Measurements from ENCODE around the gene DCBLD2.

- TF ChIP-seq POLR2A (IDR thresholded peaks at IDR 0.05; ENCODE audit: low read length) = no peak
- no peak for TF ChIP-seq GATA1 (IDR thresholded peaks at IDR 0.05; ENCODE audit: low read depth, low read length)
These were observed 137.6 kb downstream of the DCBLD2 start for GRCh38 chr3:98763819-98764418.

Measured in erythroblast (primary cell).